Stimulated activated naive CD4-positive, alpha-beta T cell (primary cell): ENCODE results near the gene L2HGDH.

Experiments used
- DNase-seq, 6 experiments: peaks; one replicate each; lab custom pipeline; 2025; lab: John Stamatoyannopoulos, UW

Gene L2HGDH

GRCh38 chr14:50288146-50288545 is 23.9 kb downstream of the L2HGDH start:
- no peak for DNase-seq

- DNase-seq, result no peak
Measured at GRCh38 chr14:50285861-50286260, 26.2 kb downstream of the L2HGDH start.

GRCh38 chr14:50272498-50272897 is 39.5 kb downstream of the L2HGDH start:
- DNase-seq, result no peak

GRCh38 chr14:50270932-50271331 is 41.1 kb downstream of the L2HGDH start:
- DNase-seq, result no peak

- DNase-seq, result no peak
Measured at GRCh38 chr14:50265029-50265428, 47.0 kb downstream of the L2HGDH start.

GRCh38 chr14:50263321-50263720 is 48.7 kb downstream of the L2HGDH start:
- no peak for DNase-seq

- DNase-seq, result no peak
Measured at GRCh38 chr14:50262865-50263264, 49.2 kb downstream of the L2HGDH start.

- peak in 2 of 6 experiments; percentile 27 to 31 for DNase-seq
Measured at GRCh38 chr14:50260511-50260910, 51.5 kb downstream of the L2HGDH start.

- no peak for DNase-seq
Measured at GRCh38 chr14:50260072-50260471, 52.0 kb downstream of the L2HGDH start.

- no peak for DNase-seq
Measured at GRCh38 chr14:50257732-50258131, 54.3 kb downstream of the L2HGDH start.

- no peak for DNase-seq
Measured at GRCh38 chr14:50254248-50254647, 57.8 kb downstream of the L2HGDH start.

- no peak for DNase-seq
Measured at GRCh38 chr14:50249136-50249775, 62.8 kb downstream of the L2HGDH start.

- no peak for DNase-seq
Measured at GRCh38 chr14:50247245-50247644, 64.8 kb downstream of the L2HGDH start.

- no peak for DNase-seq
Measured at GRCh38 chr14:50242566-50243310, 69.3 kb downstream of the L2HGDH start.

GRCh38 chr14:50242096-50242495 is 69.9 kb downstream of the L2HGDH start:
- no peak for DNase-seq

GRCh38 chr14:50237427-50237826 is 74.6 kb downstream of the L2HGDH start:
- DNase-seq, result no peak

GRCh38 chr14:50233951-50234250 is 78.1 kb downstream of the L2HGDH start:
- no peak for DNase-seq

- no peak for DNase-seq
Measured at GRCh38 chr14:50233166-50233950, 78.7 kb downstream of the L2HGDH start.

GRCh38 chr14:50232276-50232642 is 79.8 kb downstream of the L2HGDH start:
- no peak for DNase-seq

- peak; percentile 70 to 86 (median 77) for DNase-seq
Measured at GRCh38 chr14:50231475-50232275, 80.4 kb downstream of the L2HGDH start, which contains the start of gene SOS2. Gene SOS2 (minus strand): TSS chr14:50231578. CDS start chr14:50231283, 295 bp downstream.

- DNase-seq, result peak; percentile 20 to 75 (median 52)
Measured at GRCh38 chr14:50230701-50231474, 81.1 kb downstream of the L2HGDH start.

GRCh38 chr14:50230401-50230700 is 81.7 kb downstream of the L2HGDH start:
- DNase-seq, result peak in 1 of 6 experiments; percentile 20
